GM18499 (cell line): ENCODE results near the gene GSTP1.
A peak's percentile ranks its signal among the peaks of the same experiment; 100 is the strongest.
"Not testable (repeated sequence)": the region's sequence is repeated elsewhere in the genome, so short reads cannot be mapped to it uniquely, and the experiment has no call there.

Experiments used
- ATAC-seq: cut with Tn5 transposase; IDR thresholded peaks from one replicate; pipeline ENCODE4 v1.9.1; 2021; ENCODE audit warnings: moderate number of reproducible peaks; ENCODE audit not compliant: insufficient read depth, unreplicated experiment

Gene GSTP1

DNA sequence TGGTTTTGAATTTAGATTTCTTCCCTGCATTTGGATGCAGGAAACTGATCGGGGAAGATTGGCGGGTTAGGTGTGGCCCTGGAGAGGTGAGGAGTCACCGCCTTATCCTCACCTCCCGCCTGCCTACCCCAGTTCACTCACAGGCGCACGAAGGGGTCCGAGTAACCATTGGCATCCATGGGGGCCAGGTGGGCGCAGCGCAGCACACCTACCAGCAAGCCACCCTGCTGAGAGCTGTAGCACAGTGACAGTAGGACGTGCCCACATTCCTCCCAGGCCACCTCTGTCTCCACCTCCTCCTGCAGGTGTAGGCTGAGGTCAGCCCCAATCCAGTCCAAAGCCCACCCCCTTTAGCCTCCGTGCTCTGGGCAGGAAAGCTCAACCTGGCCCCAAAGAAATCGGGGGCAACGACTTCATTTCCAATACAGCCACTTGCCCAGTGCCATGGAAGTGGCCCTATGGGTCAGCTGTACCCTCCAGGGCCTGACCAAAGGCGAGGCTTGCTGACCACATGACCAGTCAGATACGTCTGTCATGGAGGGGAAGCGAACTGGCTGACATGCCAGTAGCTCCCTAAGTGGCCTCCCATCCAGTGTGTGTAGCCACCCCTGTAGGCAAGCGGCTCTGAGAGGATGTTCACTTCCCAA lies 29.8 kb downstream of the GSTP1 start:
- ATAC-seq: no peak

DNA sequence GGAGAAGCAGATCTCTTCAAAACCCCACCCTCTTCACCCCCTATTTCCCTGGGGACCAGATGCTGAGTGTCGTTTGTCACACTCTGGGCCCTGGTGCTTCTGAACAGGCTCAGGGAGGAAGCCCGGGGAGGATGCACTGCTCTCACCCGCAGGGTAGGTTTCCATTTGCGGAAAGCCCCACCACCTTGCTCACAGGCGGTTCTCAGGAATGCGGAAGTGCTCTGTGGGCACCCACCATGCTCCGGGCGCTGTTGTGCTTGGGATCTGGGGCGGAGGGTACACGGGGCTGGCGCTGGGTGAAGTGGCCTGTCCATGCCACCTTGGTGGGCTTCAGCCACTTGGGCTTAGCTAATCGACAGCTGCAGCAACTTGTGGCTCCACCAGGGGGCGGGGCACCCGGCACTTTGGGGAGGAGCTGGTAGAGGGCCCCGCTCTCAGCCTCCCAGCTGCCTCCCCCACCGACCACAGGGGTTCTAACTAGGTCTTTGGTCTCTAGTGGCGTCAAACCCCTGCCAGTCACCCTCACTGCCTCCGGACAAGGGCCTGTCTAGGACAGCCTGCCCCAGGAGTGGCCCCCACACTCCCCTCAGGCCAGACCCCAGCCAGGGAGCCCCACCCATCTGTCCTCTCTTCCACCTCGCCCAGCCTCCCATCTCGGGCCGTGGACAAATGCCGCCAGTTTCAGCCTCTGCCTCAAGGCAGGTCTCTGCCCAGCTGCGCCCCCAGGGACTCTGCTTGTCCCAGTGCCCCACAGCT lies 30.5 kb downstream of the GSTP1 start:
- peak; percentile 61 for ATAC-seq

DNA sequence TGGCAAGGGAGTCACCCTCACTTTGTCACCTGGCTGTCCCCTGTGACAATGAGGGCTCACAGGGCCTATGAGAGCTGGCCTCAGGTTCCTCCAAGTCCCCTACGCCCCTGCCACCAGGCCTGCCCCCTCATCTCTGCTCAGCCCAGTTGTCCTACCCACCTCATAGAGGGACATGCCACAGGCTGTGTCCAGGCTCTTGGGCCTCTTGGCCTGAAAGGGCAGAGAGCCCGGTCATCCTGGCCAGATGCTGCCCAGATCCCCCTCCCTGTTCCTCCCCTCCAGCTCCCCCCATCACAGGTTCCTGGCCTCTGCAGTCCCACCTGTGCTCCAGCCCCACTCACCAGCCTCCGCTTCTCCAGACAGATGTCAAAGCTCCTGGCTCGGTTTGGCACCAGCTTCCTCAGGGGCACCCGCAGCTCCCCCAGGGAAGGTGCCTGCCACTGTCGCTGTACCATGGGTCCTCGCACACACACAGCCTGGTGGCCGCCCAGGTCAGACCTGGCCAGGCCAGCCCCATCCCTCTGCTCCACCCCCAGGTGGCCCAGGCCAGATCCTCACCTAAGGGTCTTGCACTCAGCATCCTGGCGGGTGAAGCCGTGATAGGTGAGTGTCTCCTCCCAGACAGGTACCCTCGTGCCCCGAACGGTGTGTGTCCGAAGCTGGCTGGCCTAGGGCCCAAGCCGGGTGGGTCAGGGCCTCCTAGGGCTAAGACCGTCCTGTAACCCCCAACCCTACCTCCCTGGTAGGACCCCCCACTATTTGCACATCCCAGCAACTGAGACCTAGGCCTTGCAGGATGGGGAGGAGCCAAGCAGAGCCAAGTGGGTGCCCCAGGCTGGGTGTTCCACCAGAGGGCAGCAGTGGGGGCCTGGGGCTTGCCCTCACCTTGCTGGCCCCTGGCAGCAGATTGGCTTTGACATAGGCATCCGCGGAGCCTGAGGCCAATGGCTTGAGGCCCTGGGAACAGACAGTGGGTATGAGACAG lies 31.4 kb downstream of the GSTP1 start:
- ATAC-seq: no peak

DNA sequence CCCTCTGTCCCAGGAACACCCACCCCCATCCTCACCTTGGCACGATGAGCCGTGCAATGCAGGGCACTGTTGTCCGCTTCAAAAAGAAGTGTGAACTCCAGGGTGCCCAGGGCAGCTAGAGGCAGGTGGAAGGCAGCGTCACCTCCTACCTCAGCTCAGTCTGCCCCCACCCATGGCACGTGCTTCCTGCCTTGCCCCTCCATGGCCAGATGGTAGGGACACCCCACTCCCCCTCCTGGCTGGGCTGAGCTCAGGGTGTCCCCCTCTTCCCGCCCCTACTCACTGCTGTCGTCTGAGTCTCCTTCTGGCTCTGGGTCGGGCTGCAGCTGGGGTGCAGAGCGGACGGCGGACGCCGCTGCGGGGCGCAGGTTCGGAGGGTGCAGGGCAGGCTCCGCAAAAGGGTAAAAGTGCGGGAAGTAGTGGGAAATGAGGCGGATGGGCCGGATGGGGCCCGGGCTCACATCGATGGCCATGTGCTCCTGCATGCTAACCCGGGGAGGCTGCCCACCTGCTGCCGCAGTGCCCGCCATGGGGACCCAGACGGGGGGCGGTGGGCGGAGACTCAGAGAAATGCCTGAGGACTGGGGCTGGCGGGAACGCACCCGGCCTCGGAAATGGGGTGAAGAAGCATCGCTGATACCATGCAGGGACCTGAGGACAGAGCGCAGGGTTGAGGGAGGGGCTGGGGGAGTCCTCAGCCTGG lies 32.3 kb downstream of the GSTP1 start:
- no peak for ATAC-seq

DNA sequence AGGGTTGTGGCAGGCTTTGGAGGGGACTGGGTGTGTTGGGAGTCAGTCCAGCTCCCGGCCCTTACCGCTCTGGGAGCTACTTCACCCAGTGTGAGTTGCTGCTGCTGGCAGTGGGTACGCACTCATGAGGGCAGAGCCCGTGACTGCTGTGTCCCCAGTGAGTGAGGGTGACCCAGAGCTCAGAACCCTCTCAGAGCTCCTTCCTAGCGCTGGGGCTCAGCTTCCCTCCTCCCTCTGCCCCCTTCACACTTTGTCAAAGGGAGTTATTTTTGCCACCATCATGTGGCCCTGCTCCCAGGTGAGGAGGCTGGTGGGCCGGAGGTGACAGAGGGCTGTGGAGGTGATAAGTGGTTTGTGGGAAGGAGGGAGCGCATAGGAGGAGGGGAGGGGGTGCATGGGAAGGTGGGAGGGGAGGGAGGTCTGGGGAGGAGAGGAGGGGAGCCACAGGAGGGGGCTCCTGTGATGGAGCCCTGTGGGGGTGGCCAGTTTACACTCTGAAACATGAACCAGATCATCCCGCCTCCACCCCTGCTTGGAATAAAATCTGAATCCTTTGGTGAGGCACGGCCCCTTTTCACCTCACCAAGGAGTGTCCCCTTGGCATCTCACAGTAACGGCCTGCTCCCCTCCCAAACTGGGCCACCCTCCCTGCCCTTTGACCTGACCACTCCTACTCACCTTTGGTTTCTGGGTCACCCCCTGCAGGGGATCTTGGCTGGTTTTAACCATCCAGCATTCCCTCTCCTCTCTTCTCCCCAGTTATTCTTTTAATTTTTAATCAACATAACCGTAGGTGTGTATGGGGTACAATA lies 33.0 kb downstream of the GSTP1 start:
- ATAC-seq: no peak

DNA sequence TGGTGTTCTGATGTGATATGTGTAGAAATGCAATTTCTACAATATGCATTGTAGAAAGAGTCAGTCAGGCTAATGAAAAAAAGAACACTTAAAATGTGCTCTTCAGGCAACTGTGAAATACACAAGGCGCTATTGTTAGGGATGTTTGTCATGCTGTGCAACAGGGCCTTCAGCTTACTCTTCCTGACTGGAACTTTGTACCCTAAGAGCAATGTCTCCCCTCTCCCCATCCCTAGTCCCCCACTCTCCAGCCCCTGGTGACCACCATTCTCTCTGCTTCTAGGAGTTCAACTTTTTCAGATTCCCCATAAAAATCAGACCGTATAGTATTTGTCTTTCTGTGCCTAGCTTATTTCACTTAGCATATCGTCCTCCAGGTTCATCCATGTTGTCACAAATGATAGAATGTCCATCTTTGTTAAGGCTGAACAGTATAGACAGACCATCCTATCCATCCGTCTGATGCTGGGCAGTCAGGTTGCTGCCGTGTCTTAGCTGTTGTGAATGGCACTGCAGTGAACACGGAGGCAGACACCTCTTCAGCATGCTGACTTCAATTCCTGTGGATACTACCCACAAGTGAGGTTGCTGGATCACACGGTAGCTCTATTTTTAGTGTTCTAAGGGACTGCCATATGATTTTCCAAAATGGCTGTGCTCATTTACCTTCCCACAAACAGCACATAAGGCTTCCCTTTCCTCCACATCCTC lies 33.8 kb downstream of the GSTP1 start:
- ATAC-seq: no peak

DNA sequence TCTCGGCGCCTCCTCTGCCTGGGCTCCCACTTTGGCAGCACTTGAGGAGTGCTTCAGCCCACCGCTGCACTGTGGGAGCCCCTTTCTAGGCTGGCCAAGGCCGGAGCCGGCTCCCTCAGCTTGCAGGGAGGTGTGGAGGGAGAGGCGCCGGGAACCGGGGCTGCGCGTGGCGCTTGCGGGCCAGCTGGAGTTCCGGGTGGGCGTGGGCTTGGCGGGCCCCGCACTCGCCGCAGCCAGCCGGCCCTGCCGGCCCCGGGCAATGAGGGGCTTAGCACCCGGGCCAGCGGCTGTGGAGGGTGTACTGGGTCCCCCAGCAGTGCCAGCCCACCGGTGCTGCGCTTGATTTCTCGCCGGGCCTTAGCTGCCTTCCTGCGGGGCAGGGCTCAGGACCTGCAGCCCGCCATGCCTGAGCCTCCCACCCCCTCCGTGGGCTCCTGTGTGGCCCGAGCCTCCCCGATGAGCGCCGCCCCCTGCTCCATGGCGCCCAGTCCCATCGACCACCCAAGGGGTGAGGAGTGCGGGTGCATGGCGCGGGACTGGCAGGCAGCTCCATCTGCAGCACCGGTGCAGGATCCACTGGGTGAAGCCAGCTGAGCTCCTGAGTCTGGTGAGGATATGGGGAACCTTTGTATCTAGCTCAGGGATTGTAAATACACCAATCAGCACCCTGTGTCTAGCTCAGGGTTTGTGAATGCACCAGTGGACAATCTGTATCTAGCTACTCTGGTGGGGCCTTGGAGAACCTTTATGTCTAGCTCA lies 35.5 kb downstream of the GSTP1 start:
- not testable (repeated sequence) for ATAC-seq

DNA sequence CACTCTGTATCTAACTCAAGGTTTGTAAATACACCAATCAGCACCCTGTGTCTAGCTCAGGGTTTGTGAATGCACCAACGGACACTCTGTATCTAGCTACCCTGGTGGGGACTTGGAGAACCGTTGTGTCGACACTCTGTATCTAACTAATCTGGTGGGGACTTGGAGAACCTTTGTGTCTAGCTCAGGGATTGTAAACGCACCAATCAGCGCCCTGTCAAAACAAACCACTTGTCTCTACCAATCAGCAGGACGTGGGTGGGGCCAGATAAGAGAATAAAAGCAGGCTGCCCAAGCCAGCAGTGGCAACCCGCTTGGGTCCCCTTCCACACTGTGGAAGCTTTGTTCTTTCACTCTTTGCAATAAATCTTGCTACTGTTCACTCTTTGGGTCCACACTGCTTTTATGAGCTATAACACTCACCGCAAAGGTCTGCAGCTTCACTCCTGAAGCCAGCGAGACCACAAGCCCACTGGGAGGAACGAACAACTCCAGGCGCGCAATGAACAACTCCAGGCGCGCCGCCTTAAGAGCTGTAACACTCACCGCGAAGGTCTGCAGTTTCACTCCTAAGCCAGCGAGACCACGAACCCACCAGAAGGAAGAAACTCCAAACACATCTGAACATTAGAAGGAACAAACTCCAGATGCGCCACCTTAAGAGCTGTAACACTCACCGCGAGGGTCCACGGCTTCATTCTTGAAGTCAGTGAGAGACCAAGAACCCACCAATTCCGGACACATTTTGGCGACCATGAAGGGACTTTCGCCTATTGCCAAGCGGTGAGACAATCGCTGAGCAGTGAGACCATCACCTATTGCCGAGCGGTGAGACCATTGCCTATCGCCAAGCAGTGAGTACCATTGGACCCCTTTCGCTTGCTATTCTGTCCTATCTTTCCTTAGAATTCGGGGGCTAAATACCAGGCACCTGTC lies 36.3 kb downstream of the GSTP1 start:
- ATAC-seq: not testable (repeated sequence)

DNA sequence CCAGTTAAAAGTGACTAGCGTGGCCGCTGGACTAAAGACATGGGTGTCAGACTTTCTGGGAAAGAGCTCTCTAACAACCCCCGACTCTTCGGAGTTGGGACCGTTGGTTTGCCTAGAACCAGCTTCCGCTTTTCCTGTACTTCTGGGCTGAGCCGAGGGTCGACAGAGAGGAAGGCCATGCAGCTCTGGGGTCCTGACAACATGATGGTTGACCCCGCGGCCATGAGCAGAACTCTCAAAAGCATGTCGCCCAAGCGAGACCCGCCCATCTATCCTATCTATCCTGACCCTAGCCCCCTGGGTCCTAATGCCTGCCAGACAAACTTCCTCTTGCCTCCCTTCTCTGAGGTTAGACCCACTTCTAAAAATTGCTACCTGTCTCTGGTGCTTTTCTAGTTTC lies 37.0 kb downstream of the GSTP1 start:
- ATAC-seq: not testable (repeated sequence)

DNA sequence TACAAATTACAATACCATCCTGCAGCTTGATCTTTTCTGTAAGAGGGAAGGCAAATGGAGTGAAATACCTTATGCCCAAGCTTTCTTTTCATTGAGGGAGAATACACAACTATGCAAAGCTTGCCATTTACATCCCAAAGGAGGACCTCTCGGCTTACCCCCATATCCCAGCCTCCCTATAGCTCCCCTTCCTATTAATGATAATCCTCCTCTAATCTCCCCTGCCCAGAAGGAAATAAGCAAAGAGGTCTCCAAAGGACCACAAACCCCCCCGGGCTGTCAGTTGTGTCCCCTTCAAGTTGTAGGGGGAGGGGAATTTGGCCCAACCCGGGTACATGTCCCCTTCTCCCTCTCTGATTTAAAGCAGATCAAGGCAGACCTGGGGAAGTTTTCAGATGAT lies 38.3 kb downstream of the GSTP1 start:
- not testable (repeated sequence) for ATAC-seq

DNA sequence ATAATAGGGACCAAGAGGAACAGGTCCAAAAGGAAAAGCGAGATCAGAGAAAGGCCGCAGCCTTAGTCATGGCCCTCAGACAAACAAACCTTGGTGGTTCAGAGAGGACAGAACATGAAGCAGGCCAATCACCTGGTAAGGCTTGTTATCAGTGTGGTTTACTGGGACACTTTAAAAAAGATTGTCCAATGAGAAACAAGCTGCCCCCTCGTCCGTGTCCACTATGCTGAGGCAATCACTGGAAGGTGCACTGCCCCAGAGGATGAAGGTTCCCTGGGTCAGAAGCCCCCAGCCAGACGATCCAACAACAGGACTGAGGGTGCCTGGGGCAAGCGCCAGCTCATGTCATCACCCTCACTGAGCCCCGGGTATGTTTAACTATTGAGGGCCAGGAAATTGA lies 39.3 kb downstream of the GSTP1 start:
- ATAC-seq: not testable (repeated sequence)

DNA sequence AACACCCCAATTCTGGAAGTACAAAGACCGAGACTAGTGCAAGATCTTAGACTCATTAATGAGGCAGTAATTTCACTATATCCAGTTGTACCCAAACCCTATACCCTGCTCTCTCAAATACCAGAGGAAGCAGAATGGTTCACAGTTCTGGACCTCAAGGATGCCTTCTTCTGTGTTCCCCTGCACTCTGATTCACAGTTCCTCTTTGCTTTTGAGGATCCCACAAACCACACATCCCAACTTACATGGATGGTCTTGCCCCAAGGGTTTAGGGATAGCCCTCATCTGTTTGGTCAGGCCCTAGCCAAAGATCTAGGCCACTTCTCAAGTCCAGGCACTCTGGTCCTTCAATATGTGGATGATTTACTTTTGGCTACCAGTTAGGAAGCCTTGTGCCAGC lies 40.2 kb downstream of the GSTP1 start:
- not testable (repeated sequence) for ATAC-seq

DNA sequence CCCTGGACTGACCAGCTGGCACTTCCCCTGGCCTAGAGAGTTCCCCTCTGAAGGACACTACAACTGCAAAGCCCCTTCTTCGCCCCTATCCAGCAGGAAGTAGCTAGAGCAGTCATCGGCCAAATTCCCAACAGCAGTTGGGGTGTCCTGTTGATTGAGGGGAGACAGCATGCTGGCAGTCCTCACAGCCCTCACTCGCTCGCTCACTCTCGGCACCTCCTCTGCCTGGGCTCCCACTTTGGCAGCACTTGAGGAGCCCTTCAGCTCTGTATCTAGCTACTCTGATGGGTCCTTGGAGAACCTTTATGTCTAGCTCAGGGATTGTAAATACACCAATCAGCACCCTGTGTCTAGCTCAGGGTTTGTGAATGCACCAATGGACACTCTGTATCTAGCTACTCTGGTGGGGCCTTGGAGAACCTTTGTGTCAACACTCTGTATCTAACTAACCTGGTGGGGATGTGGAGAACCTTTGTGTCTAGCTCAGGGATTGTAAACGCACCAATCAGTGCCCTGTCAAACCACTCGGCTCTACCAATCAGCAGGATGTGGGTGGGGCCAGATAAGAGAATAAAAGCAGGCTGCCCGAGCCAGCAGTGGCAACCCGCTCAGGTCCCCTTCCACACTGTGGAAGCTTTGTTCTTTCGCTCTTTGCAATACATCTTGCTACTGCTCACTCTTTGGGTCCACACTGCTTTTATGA lies 42.7 kb downstream of the GSTP1 start:
- not testable (repeated sequence) for ATAC-seq

DNA sequence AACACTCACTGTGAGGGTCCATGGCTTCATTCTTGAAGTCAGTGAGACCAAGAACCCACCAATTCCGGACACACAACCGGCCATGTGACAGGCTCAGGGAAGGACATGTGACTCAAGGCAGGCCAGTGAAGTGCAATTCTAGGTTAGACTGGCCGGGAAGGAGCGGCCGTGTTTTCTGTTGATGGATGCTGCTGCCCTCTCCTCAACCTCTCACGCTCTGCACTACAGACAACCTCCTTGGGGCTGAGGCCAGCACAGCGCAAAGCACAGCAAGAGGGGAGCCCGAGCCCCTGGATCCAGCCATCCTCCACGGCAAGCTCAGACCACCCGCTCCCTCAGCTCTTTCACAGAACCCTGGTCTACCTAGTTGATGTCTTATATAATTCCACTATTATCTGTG lies 43.4 kb downstream of the GSTP1 start:
- ATAC-seq: no peak

DNA sequence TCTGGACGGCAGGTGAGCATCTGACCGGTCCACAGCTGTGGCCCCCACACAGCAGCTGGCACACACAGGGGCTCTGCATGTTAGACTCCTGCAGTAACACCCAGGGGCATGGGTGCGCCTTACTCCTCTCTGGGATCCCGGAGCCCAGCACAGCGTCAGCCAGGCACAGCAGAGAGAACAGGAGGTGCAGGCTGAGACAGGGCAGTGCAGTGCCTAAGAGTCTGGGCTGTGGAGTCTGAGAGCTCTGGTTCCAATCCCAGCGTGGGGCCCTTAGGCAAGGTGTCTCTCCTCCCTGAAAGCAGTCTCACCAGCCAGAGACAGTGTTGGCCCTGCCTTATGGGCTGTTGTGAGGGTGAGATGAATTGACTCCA lies 43.8 kb downstream of the GSTP1 start:
- no peak for ATAC-seq

DNA sequence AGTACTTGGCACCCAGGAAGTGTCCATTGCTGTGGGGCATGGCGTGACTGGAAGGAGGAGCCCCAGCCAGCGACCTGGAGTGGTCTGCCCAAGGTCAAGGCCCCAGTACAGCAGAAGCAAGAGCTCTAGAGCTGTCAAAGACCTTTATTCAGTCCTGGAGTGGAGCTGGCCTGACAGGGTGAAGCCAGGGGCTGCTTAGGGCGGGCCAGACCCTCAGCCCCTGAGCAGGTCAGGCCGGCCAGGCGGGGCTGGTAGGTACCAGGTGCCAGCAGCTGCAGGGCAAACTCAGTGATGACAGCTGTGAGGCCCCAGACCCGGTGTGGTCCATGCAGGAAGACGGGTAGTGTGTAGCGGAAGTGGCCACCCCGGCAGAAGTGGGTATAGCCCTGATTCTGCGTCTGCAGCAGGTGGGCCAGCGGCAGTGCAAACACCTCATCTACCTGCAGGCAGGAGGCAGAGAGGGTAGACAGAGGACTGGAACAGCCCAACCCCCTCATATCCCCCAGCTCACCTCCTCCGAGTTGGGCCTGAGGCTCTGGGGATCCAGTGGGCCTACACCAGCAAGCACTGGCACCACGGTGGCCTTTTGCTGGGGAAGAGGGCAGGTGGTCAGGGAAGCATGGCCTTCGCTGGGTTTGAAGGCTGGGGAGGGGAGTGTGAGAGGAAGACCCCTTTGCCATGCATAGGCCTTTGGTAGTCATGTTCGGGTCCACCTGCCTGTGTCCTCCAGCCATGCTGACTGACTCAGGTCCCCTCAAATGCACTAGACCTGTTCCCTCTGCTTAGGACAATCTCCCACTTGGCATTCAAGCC lies 44.4 kb downstream of the GSTP1 start:
- no peak for ATAC-seq
